GM18873 (cell line): ENCODE results near the gene UBAC1.
"Not testable (repeated sequence)": the region's sequence is repeated elsewhere in the genome, so short reads cannot be mapped to it uniquely, and the experiment has no call there.

Experiments used
- ATAC-seq: cut with Tn5 transposase; IDR thresholded peaks from one replicate; pipeline ENCODE4 v1.9.1; 2021; ENCODE audit warnings: mild to moderate bottlenecking, moderate library complexity, moderate number of reproducible peaks; ENCODE audit not compliant: unreplicated experiment, low FRiP score

UBAC1 gene

GRCh38 chr9:135978642-135979546 is 17.7 kb upstream of the UBAC1 start:
- ATAC-seq = no peak

- no peak for ATAC-seq
Measured at GRCh38 chr9:135976944-135977343, 15.8 kb upstream of the UBAC1 start.

- no peak for ATAC-seq
Measured at GRCh38 chr9:135976531-135976930, 15.4 kb upstream of the UBAC1 start.

GRCh38 chr9:135975834-135976233 is 14.7 kb upstream of the UBAC1 start:
- no peak for ATAC-seq

- no peak for ATAC-seq
Measured at GRCh38 chr9:135974220-135974573, 13.0 kb upstream of the UBAC1 start.

- no peak for ATAC-seq
Measured at GRCh38 chr9:135973277-135974219, 12.4 kb upstream of the UBAC1 start.

- ATAC-seq = no peak
Measured at GRCh38 chr9:135971892-135972291, 10.7 kb upstream of the UBAC1 start.

GRCh38 chr9:135971111-135971766 is 10.1 kb upstream of the UBAC1 start:
- ATAC-seq = no peak

GRCh38 chr9:135970128-135970815 is 9.1 kb upstream of the UBAC1 start:
- no peak for ATAC-seq

- no peak for ATAC-seq
Measured at GRCh38 chr9:135969064-135969683, 8.0 kb upstream of the UBAC1 start.

GRCh38 chr9:135968601-135969000 is 7.4 kb upstream of the UBAC1 start:
- ATAC-seq = no peak

GRCh38 chr9:135968083-135968476 is 6.9 kb upstream of the UBAC1 start:
- ATAC-seq = no peak

- ATAC-seq = not testable (repeated sequence)
Measured at GRCh38 chr9:135966916-135967260, 5.7 kb upstream of the UBAC1 start.

GRCh38 chr9:135965124-135965756 is 4.1 kb upstream of the UBAC1 start:
- no peak for ATAC-seq

GRCh38 chr9:135963938-135964337 is 2.8 kb upstream of the UBAC1 start:
- ATAC-seq = no peak

- ATAC-seq = no peak
Measured at GRCh38 chr9:135963338-135963737, 2.2 kb upstream of the UBAC1 start.

GRCh38 chr9:135962696-135963307 is 1.6 kb upstream of the UBAC1 start:
- ATAC-seq = no peak

- ATAC-seq = no peak
Measured at GRCh38 chr9:135961811-135962695, 880 bp upstream of the UBAC1 start.
